HG03457 (cell line): ENCODE measurements around the gene MMP17.
"Not testable (repeated sequence)": the region's sequence is repeated elsewhere in the genome, so short reads cannot be mapped to it uniquely, and the experiment has no call there.

Experiments
- ATAC-seq: cut with Tn5 transposase; IDR thresholded peaks from one replicate; pipeline ENCODE4 v1.9.1; 2021; ENCODE audit warnings: moderate number of reproducible peaks; ENCODE audit not compliant: unreplicated experiment

The MMP17 gene

GRCh38 chr12:131862994-131863710, 35.0 kb downstream of the MMP17 start:
- ATAC-seq, result no peak

GRCh38 chr12:131863711-131864396, 35.7 kb downstream of the MMP17 start:
- no peak for ATAC-seq

GRCh38 chr12:131864469-131864868, 36.3 kb downstream of the MMP17 start:
- no peak for ATAC-seq

- ATAC-seq, result no peak
Observed at GRCh38 chr12:131865180-131865875, 37.1 kb downstream of the MMP17 start.

- no peak for ATAC-seq
Observed at GRCh38 chr12:131867471-131867870, 39.3 kb downstream of the MMP17 start.

- ATAC-seq, result no peak
Observed at GRCh38 chr12:131867891-131868675, 39.9 kb downstream of the MMP17 start.

GRCh38 chr12:131869871-131870418, 41.8 kb downstream of the MMP17 start:
- ATAC-seq, result no peak

GRCh38 chr12:131871677-131872076, 43.5 kb downstream of the MMP17 start:
- ATAC-seq, result no peak

- ATAC-seq, result no peak
Observed at GRCh38 chr12:131872154-131873051, 44.2 kb downstream of the MMP17 start.

GRCh38 chr12:131873293-131873692, 45.1 kb downstream of the MMP17 start:
- ATAC-seq, result no peak

- ATAC-seq, result not testable (repeated sequence)
Observed at GRCh38 chr12:131874972-131875371, 46.8 kb downstream of the MMP17 start.

GRCh38 chr12:131877216-131877615, 49.0 kb downstream of the MMP17 start:
- not testable (repeated sequence) for ATAC-seq

- ATAC-seq, result not testable (repeated sequence)
Observed at GRCh38 chr12:131878436-131878835, 50.2 kb downstream of the MMP17 start.

GRCh38 chr12:131882804-131883520, 54.8 kb downstream of the MMP17 start:
- ATAC-seq, result no peak

- no peak for ATAC-seq
Observed at GRCh38 chr12:131883521-131883900, 55.3 kb downstream of the MMP17 start.

- not testable (repeated sequence) for ATAC-seq
Observed at GRCh38 chr12:131885076-131885475, 56.9 kb downstream of the MMP17 start.

GRCh38 chr12:131885543-131886057, 57.4 kb downstream of the MMP17 start:
- no peak for ATAC-seq

- ATAC-seq, result not testable (repeated sequence)
Observed at GRCh38 chr12:131891722-131892121, 63.5 kb downstream of the MMP17 start.
